ENCODE results near the gene SETD6.

SETD6 gene

GRCh38 chr16:58472827-58473226, 42.5 kb upstream of the SETD6 start:
- Histone ChIP-seq H4K20me1 (ENCODE audit: insufficient read depth, low read length) (no peaks in the 10 kb centered on the region), H3K27me3 (replicated peaks; ENCODE audit: insufficient read depth, low read length) (no peaks in the 10 kb centered on the region), H2AFZ (ENCODE audit: low read length) (no peak overlapping the region), H3K4me2 (ENCODE audit: low read depth, low read length) (no peak overlapping the region), H3K9ac (ENCODE audit: low read length) (no peak overlapping the region), H3K36me3 (replicated peaks; ENCODE audit: insufficient read depth, low read length) (no peaks in the 10 kb centered on the region), H3K9me3 (replicated peaks; ENCODE audit: insufficient read depth, low read length) (no peaks in the 10 kb centered on the region), H3K79me2 (ENCODE audit: low read length) (no peaks in the 10 kb centered on the region), H3K4me1 (ENCODE audit: low read length) (no peaks in the 10 kb centered on the region), H3K9me2 (replicated peaks; ENCODE audit: insufficient read depth, low read length) (no peaks in the 10 kb centered on the region), H3K4me3 (ENCODE audit: low read length) (no peak overlapping the region), H3K27ac (ENCODE audit: low read length) (no peak overlapping the region), H3F3A (ENCODE audit: insufficient read depth, low read length) (no peaks in the 10 kb centered on the region)
- TF ChIP-seq EZH2phosphoT487 (IDR thresholded peaks at IDR 0.05; ENCODE audit: low read length) (no peak), EZH2 (optimal IDR thresholded peaks at IDR 0.05; ENCODE audit: low read depth, low read length) (no peak)
- TF ChIP-seq, protein P1, sequence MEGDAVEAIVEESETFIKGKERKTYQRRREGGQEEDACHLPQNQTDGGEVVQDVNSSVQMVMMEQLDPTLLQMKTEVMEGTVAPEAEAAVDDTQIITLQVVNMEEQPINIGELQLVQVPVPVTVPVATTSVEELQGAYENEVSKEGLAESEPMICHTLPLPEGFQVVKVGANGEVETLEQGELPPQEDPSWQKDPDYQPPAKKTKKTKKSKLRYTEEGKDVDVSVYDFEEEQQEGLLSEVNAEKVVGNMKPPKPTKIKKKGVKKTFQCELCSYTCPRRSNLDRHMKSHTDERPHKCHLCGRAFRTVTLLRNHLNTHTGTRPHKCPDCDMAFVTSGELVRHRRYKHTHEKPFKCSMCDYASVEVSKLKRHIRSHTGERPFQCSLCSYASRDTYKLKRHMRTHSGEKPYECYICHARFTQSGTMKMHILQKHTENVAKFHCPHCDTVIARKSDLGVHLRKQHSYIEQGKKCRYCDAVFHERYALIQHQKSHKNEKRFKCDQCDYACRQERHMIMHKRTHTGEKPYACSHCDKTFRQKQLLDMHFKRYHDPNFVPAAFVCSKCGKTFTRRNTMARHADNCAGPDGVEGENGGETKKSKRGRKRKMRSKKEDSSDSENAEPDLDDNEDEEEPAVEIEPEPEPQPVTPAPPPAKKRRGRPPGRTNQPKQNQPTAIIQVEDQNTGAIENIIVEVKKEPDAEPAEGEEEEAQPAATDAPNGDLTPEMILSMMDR (IDR thresholded peaks at IDR 0.05; ENCODE audit: low read length): no peak
- DNase-seq: no peak

DNA sequence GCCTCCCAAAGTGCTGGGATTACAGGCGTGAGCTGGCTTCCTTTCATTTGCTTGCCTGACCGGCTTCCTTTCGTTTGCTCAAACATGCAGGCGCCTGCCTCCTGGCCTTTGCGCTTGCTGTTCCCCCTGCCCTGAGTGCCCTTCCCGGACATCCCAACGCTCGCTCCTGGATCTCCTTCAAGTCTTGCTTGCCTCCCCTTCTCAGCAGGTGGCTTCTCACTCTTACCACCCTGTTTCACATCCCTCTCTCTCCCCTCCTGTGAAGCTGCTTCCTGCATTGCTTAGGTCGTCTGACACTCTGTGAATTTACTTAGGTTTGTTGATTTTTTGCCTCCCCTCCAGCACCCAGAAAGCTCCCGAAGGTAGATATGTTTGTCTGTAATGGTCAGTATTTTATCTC, 41.0 kb upstream of the SETD6 start:
- Histone ChIP-seq H3K9me2 (replicated peaks; ENCODE audit: insufficient read depth, low read length) (no peaks in the 10 kb centered on the region), H3K9ac (ENCODE audit: low read length) (no peak overlapping the region), H3K27me3 (replicated peaks; ENCODE audit: insufficient read depth, low read length) (no peaks in the 10 kb centered on the region), H3K4me3 (ENCODE audit: low read length) (no peak overlapping the region), H3K36me3 (replicated peaks; ENCODE audit: insufficient read depth, low read length) (no peaks in the 10 kb centered on the region), H3F3A (ENCODE audit: insufficient read depth, low read length) (no peaks in the 10 kb centered on the region), H3K4me2 (ENCODE audit: low read depth, low read length) (no peak overlapping the region), H3K4me1 (ENCODE audit: low read length) (no peaks in the 10 kb centered on the region), H3K9me3 (replicated peaks; ENCODE audit: insufficient read depth, low read length) (no peaks in the 10 kb centered on the region), H4K20me1 (ENCODE audit: insufficient read depth, low read length) (no peaks in the 10 kb centered on the region), H3K79me2 (ENCODE audit: low read length) (no peaks in the 10 kb centered on the region), H2AFZ (ENCODE audit: low read length) (no peak overlapping the region), H3K27ac (ENCODE audit: low read length) (no peak overlapping the region)
- no peak for TF ChIP-seq EZH2phosphoT487 (IDR thresholded peaks at IDR 0.05; ENCODE audit: low read length)
- TF ChIP-seq, protein P1 (IDR thresholded peaks at IDR 0.05; ENCODE audit: low read length): no peak
- no peak for TF ChIP-seq EZH2 (optimal IDR thresholded peaks at IDR 0.05; ENCODE audit: low read depth, low read length)
- DNase-seq: no peak

- Histone ChIP-seq H3K27me3 (replicated peaks; ENCODE audit: insufficient read depth, low read length) (no peaks in the 10 kb centered on the region), H3K9ac (ENCODE audit: low read length) (no peak overlapping the region), H3K4me3 (ENCODE audit: low read length) (no peak overlapping the region), H3K4me1 (ENCODE audit: low read length) (no peaks in the 10 kb centered on the region), H3K4me2 (ENCODE audit: low read depth, low read length) (no peak overlapping the region), H3F3A (ENCODE audit: insufficient read depth, low read length) (no peaks in the 10 kb centered on the region), H2AFZ (ENCODE audit: low read length) (no peak overlapping the region), H3K27ac (ENCODE audit: low read length) (no peak overlapping the region), H3K9me3 (replicated peaks; ENCODE audit: insufficient read depth, low read length) (no peaks in the 10 kb centered on the region), H4K20me1 (ENCODE audit: insufficient read depth, low read length) (no peaks in the 10 kb centered on the region), H3K9me2 (replicated peaks; ENCODE audit: insufficient read depth, low read length) (no peaks in the 10 kb centered on the region), H3K36me3 (replicated peaks; ENCODE audit: insufficient read depth, low read length) (no peaks in the 10 kb centered on the region), H3K79me2 (ENCODE audit: low read length) (no peaks in the 10 kb centered on the region)
- TF ChIP-seq, protein P1 (IDR thresholded peaks at IDR 0.05; ENCODE audit: low read length): no peak
- no peak for TF ChIP-seq EZH2phosphoT487 (IDR thresholded peaks at IDR 0.05; ENCODE audit: low read length)
- no peak for TF ChIP-seq EZH2 (optimal IDR thresholded peaks at IDR 0.05; ENCODE audit: low read depth, low read length)
- DNase-seq: no peak
These were observed 40.2 kb upstream of the SETD6 start for GRCh38 chr16:58475091-58475619.

Data from MM.1S (cell line).